HG02610 (cell line): ENCODE results near the gene PRDX5.
"Not testable (repeated sequence)": the region's sequence is repeated elsewhere in the genome, so short reads cannot be mapped to it uniquely, and the experiment has no call there.

Experiments used
- ATAC-seq: cut with Tn5 transposase; IDR thresholded peaks from one replicate; pipeline ENCODE4 v1.9.1; 2021; ENCODE audit warnings: mild to moderate bottlenecking, moderate library complexity; ENCODE audit not compliant: unreplicated experiment

Gene PRDX5

GRCh38 chr11:64305075-64305690 is 12.7 kb upstream of the PRDX5 start, which contains the start of gene ESRRA:
ESRRA (plus strand) TSS chr11:64305524; CDS start chr11:64307180, 1,656 bp downstream.
- ATAC-seq: peak; percentile 71

GRCh38 chr11:64305691-64306562 is 12.0 kb upstream of the PRDX5 start:
- peak; percentile 23 for ATAC-seq

GRCh38 chr11:64306563-64306875 is 11.4 kb upstream of the PRDX5 start:
- ATAC-seq: no peak

- ATAC-seq: no peak
These were observed 10.9 kb upstream of the PRDX5 start for GRCh38 chr11:64306876-64307622.

- not testable (repeated sequence) for ATAC-seq
These were observed 10.1 kb upstream of the PRDX5 start for GRCh38 chr11:64307795-64308194.

- ATAC-seq: no peak
These were observed 5.0 kb upstream of the PRDX5 start for GRCh38 chr11:64312947-64313346.

- no peak for ATAC-seq
These were observed 4.3 kb upstream of the PRDX5 start for GRCh38 chr11:64313491-64314145.

GRCh38 chr11:64314146-64314804 is 3.6 kb upstream of the PRDX5 start:
- no peak for ATAC-seq

GRCh38 chr11:64314805-64315561 is 2.9 kb upstream of the PRDX5 start:
- no peak for ATAC-seq

GRCh38 chr11:64315667-64316526 is 2.0 kb upstream of the PRDX5 start:
- ATAC-seq: not testable (repeated sequence)

- ATAC-seq: no peak
These were observed 1.1 kb upstream of the PRDX5 start for GRCh38 chr11:64316672-64317324.

- peak; percentile 59 for ATAC-seq
These were observed 478 bp upstream of the PRDX5 start, which contains the start of gene TRMT112 for GRCh38 chr11:64317325-64317960. TRMT112 (minus strand) TSS chr11:64317559; CDS start chr11:64317526, 33 bp downstream.

GRCh38 chr11:64318766-64319761 is 1.1 kb downstream of the PRDX5 start:
- no peak for ATAC-seq

GRCh38 chr11:64320556-64320955 is 2.6 kb downstream of the PRDX5 start:
- no peak for ATAC-seq

GRCh38 chr11:64321026-64321425 is 3.1 kb downstream of the PRDX5 start:
- ATAC-seq: no peak

- ATAC-seq: no peak
These were observed 3.6 kb downstream of the PRDX5 start for GRCh38 chr11:64321533-64321932.

GRCh38 chr11:64322925-64323260 is 5.0 kb downstream of the PRDX5 start:
- ATAC-seq: no peak
